NCI-H2227 treated with DMSO at 0.1 percent for 48 hours (cell line): ENCODE results near the gene EMC8.
"Not testable (repeated sequence)": the region's sequence is repeated elsewhere in the genome, so short reads cannot be mapped to it uniquely, and the experiment has no call there.

ENCODE experiments used
- DNase-seq: peaks from one replicate; lab custom pipeline; 2025; lab: John Stamatoyannopoulos, UW

The EMC8 gene

DNA sequence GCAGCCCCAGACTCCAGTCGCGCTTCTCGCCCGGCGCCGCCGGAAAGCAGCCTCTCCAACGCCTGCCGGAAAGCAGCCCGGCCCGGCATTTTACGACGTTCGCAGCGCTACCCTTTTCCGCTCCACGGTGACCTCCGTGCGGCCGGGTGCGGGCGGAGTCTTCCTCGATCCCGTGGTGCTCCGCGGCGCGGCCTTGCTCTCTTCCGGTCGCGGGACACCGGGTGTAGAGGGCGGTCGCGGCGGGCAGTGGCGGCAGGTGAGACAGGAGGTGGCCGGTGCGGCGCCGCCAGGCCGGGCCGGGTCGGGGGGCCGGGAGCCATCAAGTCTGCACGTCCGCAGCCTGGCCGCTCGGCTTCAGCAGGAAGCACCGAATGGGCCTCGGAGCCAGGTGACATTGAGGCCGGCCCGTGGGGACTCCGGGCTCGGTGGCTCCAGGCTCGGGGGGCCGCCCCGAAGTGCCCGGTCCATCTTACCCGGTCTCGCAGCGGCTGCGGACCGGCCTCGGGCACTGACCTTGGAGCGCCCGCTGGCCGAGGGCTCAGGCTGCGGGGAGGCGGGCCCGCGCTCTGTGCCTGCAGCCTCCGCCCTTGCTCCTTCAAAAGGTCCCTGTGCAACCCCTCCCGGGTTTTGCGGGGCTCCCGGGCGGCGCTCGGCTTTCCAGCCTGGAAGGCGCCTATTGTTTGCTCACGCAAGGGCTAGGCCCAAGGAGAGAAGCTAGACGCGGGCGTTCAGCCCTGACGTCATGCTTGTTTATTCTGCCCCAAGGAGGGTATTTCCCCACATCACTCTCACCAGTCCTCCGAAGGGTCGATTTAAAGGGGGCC lies at the start of gene EMC8, which contains the start of gene COX4I1:
Gene EMC8 (minus strand): TSS at position 48 of the 824 bp plus-strand sequence. CDS start 249 bp downstream, outside the sequence.
Gene COX4I1 (plus strand): TSS at position 199 of the 824 bp plus-strand sequence. CDS start 1,511 bp downstream, outside the sequence.
- peak; percentile 67 for DNase-seq

DNA sequence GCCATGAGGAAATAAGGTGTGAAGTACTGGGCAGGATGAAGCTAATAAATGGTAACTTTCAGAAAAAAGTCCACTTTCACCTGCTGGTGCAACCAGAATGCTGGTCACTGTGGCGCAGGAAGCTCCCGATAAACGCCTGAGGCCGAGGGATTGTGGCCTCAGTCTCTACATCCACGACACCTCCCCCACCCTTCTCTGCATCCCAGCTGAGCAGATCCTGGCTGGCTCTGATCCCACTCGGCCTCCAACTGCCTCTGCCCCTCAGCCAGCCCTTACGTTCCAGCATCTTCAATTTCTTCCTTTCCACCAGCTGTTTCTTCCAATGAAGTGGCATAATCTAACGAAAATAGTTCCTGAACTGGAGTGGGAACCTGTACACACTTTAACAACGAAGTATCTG lies 49.6 kb upstream of the EMC8 start:
- DNase-seq, result no peak

DNA sequence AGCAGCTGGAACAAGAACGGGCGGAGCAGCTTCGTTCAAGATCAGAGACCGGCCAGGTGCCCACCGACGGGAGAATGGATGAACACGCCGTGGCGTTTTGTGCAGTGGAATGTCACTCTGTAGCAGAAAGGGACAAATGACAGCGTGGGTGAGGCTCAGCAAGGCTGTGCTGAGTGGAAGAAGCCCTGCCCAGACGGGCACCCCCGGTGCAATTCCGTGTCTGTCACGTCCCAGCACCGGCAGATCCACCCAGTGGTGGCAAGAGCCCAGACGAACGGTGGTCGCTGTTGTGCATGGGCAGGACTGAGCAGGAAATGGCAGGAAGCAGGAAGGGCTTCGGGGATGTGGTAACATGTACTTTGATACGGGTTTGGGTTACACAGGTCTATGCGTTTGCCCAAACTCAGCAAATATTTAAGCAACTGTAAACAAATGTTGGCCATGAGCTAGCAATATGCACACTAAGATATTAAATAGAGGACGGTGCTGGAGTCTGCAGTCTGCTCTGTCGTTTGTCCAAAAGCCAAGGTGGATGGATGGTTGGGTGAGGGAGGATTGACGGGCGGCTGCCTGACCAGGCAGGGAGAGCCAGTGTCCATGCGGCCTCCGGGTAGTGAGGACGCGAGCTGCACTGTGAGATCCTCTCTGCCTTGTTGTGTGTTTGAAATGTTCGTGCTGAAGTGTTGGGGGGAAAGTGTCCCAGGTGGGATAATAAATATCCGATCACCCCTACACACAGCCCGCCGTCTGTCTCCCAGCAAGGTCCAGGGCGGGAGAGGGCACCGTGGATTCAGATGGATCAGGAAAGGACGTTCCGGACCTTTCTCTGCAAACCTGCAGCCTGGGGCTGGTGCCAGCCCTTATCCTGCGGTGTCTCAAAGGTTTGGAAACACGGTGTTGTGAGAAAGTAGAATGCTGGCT lies 48.6 kb upstream of the EMC8 start:
- no peak for DNase-seq

DNA sequence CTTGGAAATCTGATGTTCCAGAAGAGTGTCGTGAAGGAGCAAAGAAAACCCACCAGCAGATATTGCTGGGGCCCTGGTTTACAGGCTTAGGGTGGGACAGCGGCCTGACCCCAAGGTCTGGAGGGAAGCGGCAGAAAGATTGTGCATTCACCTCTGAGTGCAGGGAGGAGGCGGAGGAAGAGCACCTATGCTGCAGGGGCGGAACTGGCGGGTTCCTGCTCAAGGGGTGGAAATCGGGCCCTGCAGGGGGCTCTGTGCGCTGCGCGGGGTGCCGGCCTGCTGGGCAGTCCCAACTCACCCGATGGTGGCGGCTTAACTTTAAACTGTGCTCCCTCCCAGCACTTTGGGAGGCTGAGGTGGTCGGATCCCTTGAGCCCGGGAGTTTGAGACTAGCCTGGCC lies 47.7 kb upstream of the EMC8 start:
- DNase-seq, result no peak

DNA sequence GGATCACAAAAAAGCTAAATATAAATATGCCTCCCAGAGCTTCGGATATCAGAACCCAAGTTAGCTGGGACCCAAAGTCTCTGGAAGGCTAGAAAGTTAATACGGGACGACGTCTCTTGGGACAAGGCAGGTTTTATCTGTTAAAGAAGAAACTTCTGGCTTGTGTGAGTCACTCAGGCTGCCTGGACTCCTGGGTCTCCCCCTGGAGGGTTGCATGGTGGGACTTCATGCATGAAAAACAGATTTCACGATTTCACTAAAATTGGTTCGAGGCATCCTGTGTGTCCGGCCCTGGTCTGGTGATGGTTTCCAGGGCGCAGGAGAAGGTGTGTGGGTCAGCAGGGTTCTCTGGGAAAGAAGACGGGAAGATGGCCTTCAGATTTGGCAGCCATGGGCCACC lies 47.1 kb upstream of the EMC8 start:
- DNase-seq, result no peak

DNA sequence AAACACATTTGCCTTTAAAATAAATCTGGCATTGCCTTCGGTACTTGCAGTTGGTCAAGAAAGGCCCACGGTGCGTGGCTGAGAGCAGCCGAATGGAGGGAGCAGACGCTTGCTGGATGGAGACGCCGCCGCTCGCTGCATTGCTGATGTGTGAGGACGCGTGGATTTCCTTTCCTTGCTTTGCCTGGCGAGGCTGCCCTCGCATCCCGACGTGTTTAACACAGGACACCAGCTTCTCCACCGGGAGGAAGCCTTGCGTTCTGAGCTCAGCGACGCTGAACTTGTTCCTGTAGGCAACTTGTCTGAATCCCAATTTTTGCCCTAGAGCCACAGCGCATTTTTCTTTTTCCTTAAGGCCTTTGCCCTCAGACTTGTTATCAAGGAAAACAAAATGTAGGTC lies 45.9 kb upstream of the EMC8 start:
- no peak for DNase-seq

DNA sequence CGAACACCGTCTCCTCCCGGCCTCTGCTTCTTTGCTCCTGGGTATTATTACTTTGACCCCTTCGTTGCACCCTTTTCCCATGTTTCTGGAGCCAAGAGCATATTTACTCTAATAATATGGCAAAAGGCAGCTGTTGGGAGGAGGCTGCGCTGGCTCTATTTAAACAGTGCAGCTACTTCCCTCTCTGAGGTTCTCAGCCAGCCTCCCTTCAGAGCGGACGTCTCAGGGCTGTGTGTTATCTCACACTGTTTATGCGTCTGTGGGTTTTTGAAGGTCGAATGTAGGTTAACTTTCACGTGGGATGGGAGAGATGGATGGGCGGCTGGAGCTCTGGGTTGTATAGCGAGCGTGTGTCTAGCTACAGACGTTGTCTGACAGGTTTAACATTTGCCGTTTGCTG lies 45.4 kb upstream of the EMC8 start:
- DNase-seq, result no peak

DNA sequence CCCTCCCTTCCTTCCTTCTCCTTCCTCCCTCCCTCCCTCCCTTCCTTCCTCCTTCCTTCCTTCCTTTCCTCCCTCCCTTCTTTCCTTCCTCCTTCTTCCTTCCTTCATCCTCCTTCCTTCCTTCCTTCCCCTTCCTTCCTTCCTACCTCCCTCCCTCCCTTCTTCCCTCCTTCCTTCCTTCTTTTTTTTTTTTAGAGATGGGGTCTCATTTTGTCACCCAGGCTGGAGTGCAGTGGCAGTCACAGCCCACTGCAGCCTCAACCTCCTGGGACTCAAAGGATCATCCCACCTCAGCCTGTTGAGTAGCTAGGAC lies 44.8 kb upstream of the EMC8 start:
- no peak for DNase-seq

DNA sequence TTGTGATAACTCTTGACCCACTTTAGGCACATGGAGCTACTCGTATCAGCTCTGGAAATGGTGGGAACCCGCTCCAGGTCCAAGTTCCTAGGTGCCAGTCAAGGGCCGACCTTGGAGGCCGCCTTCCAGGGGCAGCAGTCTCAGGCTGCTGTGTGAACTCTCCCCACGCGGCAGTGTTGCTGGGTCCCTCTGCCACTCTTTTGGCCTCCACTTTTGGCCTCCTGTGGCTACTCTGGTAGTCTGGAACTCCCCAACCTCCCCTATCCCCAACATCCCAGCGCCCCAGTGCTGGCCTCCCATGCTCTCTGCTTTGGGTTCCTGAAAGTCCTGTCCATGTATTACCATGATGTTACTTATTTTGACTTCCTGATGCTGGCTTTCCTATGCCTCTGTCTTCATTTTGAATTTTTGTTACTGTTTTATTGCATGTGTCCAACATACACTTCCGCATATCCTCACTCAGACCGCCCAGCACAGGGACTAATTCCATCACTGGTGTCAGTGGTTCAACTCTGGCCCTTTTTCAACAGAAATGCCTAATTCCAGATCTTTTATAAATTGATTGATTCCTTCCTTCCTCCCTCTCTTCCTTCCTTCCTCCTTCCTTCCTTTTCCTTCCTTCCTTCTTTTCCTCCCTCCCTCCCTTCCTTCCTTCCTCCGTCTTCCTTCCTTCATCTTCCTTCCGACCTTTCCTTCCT lies 44.3 kb upstream of the EMC8 start:
- DNase-seq, result no peak

DNA sequence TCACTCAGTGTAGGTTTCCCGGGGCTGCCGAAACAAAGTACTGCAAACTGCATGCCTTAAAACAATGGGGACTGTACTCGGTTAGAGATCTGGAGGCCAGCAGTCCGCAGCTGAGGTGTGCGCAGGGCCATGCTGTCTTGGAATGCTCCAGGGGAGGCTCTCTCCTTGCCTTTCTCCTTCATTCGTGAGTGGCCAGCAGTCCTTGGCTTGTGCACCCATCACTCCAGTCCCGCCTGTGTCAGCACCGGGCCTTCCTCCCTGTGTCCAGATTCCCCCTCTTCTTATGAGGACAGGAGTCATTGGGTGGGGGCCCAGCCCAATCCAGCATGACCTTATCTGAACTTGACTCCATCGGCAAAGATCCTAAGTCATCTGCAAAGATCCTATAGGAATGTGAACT lies 43.5 kb upstream of the EMC8 start:
- no peak for DNase-seq

DNA sequence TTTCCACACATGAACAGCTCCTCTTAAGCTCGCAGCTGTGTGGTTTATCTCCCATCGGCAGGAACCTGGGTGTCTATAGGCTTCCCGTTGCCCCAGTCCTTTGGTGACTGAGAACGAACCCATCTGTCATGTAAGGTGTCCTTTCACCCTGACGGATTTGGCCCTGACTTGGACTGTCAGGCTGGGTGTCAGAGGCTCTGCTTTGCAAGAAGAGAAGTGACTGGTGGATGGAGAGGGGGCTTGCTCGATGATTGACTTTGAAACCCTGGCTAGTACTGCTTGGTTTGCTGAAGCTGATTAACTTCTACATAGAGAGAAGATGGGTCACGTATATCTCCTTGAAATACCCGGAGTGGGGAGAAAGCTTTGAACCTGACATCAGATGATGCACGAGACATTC lies 43.1 kb upstream of the EMC8 start:
- DNase-seq, result no peak

DNA sequence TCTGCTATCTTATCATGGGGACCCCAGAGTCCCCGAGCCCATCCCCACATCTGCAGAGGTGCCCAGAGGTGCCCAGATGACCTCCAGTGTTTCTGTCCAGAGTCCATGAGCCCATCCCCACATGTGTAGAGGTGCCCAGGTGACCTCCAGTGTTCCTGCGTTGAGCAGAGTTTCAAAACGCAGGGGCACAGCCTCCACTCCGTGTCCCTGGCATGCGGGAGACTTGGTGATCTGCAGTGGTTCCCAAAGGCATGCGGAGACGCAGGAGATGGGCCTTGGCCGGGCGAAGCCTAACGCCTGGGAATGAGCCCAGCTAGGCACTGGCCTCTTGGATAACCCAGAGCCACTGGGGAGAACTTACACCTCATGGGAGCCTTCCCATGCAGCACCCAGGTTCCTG lies 41.5 kb upstream of the EMC8 start:
- DNase-seq, result no peak

DNA sequence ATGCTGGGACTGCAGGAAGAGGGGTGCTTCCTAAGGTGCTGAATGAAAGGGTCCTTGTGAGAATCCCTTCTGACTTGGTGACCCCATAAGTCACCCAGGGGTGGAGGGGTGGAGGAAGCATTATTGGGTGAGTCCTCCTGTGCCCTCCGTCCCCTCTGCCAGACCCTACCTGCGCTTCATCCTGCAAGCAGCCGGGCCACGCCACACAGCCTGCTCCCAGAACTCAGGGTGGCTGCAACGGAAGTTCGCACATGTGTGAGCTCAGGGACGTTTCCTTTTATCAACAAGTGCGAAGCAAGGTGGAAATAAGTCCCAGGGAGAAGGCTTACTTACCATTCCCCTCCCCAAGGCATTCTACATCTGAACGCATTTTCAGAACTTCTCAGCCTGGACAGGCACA lies 41.1 kb upstream of the EMC8 start:
- DNase-seq, result no peak

DNA sequence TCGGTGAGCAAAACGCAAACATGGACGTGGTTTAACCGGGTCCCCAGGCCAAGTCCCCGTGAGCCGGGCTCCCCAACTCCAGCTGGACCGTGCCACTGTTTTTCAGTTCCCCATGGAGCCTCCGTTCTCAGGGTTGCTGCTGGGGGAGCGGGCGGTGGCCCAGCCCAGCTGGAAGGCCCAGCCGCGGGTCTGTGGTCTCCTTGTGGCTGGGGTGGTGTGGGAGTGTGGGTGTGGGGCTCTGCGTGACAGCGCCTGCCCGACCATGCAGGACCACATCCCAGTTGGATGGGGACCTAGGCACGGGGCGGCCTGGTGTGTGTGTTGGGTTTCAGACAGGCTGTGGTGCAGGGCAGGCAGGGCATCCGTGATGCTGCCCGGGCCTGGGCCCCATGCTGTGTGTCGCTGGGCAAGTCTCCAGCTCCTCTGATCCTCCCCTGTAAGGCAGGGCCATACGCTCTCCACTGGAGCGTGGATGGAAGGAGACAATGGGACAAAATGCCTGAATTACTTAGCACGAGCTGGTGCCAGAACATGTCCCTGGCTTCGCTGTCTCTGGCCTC lies 40.4 kb upstream of the EMC8 start:
- no peak for DNase-seq

DNA sequence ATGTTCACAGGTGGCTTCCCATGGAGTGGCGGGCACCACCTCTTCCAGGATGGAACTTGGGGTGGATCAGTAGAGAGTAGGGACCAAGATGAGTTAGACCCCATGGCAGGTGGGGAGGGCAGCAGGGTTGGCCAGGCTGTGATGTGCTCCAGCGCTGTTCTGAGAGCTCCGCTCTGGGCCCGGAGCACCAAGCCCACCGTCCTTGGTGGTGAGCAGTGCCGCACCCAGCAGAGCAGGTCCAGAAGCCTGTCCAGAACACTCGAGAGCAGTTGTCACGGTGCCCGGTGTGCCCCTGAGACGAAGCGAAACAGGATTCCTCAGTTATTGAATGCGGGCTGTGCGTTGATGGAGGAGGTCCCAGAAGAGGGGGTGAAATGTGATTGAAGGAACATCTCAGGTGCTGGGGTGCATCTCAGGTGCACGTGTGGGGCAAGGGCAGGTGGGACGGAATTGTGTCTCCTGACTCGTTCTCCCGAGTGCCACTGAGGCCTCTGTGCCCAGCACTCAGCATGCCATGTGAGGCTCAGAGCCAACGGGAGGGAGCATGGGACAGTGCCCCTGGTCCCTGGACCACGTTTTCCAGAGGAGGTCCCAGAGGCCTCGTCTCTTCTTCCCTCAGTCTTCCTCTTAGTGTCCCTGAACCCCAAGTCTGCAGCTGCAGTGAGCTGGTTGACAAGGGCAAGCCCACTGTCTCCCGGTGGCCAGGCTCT lies 39.7 kb upstream of the EMC8 start:
- no peak for DNase-seq

DNA sequence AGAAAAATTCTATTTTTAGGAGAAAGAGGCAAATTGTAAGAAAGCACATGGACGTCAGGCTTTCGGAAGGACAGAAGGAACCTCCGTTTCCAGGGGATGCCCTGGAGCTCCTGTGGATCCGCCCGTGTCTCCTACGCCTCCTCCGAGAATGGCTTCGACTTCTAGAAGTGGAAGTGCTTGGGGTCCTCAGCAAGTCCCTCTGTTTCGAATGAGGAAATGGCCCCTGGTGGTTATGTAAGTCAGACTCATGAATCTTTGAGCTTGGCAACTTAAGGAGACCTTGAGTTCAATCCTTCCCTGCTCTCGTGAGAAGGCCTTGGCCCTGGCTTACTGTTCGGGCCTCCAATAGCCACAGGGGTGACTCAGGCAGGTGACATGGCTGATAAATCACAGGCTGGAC lies 39.0 kb upstream of the EMC8 start:
- no peak for DNase-seq

DNA sequence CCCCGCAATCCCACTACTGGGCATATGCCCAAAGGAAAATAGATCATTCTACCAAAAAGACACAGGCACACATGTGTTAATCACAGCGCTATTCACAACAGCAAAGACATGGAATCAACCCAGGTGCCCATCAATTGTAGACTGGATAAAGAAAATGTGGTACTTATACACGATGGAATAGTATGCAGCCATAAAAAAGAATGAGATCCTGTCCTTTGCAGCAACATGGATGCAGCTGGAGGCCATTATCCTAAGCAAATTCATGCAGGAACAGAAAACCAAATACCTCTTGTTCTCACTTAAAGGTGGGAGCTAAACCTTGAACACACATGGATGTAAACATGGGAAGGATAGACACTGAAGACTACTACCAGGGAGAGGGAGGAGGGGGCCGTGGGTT lies 38.3 kb upstream of the EMC8 start:
- DNase-seq, result not testable (repeated sequence)

DNA sequence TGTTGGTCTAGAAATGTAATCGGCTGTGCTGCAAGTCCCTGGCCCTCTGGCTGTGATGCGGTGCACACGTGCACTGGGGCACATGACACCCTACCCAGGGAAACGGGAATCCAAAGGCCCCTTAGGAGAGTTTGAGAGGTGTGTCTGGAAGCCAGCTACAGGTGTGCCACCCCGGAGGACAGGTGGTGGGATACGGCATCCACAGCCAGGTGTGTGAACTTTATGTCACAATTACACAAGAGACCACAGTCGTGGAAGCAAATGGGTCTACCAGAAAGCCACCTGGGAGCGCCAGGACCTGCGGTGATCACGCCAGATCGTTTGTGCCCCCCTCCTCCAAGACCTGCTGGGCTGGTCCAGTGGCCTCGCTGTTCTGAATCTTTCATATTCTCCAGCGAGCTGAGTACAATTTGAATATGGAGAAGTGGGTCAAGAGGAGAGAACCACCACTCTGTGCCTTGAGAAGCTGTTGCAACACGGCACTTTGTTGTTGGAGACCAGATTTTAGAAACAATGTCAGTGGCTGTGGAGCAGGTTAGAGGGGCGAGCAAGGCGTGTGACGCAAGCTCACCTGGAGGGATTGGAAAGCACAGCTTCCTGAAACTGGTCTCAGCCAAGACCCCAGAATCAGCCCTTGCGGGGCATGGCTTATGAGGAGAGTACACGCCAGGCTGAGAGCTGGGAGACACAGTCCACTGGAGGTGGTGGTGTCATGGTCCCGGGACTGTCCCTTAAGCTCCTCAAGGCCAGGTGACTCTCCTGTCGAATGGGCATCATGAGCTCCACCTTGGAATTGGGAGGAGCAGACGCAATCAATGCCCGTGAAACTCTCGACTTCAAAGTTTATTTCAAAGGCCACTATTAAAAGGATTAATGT lies 37.6 kb upstream of the EMC8 start:
- DNase-seq, result no peak

DNA sequence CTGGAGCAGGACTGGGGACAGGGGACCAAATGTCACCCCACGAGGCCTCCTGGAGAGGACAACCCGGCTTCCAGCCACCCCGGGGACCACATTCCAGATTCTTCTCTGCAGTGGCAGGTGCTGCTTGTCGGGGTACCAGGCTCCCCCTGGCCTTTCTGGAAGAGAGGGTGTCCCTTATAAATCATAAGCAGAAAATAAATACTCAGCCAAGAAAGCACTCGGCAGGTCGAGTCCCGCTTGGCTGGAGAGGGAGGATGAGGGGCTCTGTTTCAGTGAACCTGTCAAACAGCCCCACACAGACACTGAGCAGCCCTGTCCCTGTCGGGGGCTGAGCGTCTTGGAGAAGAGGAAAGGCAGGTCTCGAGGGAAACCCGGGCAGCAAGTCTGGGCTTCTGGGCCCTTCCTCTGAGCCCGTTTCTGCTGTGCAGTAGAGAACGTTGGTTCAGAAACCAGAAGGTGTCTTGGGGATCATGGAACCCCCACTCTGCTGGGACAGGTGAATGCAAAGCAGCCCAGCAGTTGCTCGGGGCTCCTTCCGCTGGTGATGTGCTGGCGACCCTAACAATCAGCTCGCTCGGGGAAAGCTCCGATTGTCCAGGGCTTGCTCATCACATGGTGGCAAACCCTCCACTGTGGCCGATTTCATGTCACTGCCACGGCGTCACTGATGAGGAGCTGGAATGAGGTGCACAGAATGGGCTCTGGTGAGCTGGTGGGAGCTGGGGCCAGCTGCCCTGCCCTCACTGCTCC lies 36.8 kb upstream of the EMC8 start:
- DNase-seq, result no peak

DNA sequence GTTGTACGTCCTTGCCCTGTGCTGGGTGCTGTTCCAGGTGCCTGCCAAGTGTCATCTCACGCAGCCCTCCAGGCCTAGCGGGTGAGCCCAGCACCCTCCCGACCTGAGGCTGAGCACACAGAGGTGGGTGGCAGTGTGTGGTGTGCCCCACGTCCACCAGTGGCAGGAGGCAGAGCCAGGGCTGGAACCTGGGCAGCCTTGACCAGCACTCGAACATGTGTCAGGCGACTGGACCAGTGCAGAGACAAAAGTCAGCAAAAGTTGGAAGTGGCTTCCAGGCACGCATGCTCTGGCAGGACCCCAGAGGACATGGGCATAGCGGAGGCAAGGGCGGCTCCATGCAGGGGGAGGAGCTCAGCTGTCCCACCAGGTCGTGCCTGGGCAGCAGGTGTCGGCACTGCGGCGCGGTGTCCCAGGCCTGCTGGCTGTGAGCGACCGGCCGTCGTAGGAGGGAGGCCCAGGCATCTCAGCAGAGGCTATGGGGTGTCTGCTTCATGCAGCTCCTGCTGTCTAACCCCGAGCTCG lies 35.9 kb upstream of the EMC8 start:
- no peak for DNase-seq
